HG03575 (cell line): Measurements from ENCODE around the gene TXNRD1.
"Not testable (repeated sequence)": the region's sequence is repeated elsewhere in the genome, so short reads cannot be mapped to it uniquely, and the experiment has no call there.

Experiments
- ATAC-seq: cut with Tn5 transposase; IDR thresholded peaks from one replicate; pipeline ENCODE4 v1.9.1; 2021; ENCODE audit not compliant: unreplicated experiment, insufficient number of reproducible peaks, low FRiP score; ENCODE audit errors: extremely low read depth

TXNRD1 gene

GRCh38 chr12:104189915-104190555, 25.5 kb upstream of the TXNRD1 start:
- no peak for ATAC-seq

- no peak for ATAC-seq
Measured at GRCh38 chr12:104190641-104191176, 24.9 kb upstream of the TXNRD1 start.

- no peak for ATAC-seq
Measured at GRCh38 chr12:104197264-104197663, 18.3 kb upstream of the TXNRD1 start.

- ATAC-seq: no peak
Measured at GRCh38 chr12:104199964-104200363, 15.6 kb upstream of the TXNRD1 start.

GRCh38 chr12:104201238-104202001, 14.2 kb upstream of the TXNRD1 start:
- no peak for ATAC-seq

- ATAC-seq: no peak
Measured at GRCh38 chr12:104204690-104205480, 10.7 kb upstream of the TXNRD1 start.

- ATAC-seq: no peak
Measured at GRCh38 chr12:104207416-104208205, 8.0 kb upstream of the TXNRD1 start.

GRCh38 chr12:104212516-104212915, 3.1 kb upstream of the TXNRD1 start:
- no peak for ATAC-seq

GRCh38 chr12:104213952-104214351, 1.6 kb upstream of the TXNRD1 start:
- no peak for ATAC-seq

GRCh38 chr12:104216521-104216924, 944 bp downstream of the TXNRD1 start:
- ATAC-seq: no peak

- not testable (repeated sequence) for ATAC-seq
Measured at GRCh38 chr12:104218506-104218905, 2.9 kb downstream of the TXNRD1 start.

- ATAC-seq: no peak
Measured at GRCh38 chr12:104218935-104219334, 3.4 kb downstream of the TXNRD1 start.

GRCh38 chr12:104219361-104219892, 3.8 kb downstream of the TXNRD1 start:
- ATAC-seq: no peak

- ATAC-seq: no peak
Measured at GRCh38 chr12:104219908-104220404, 4.4 kb downstream of the TXNRD1 start.

- ATAC-seq: no peak
Measured at GRCh38 chr12:104220931-104221330, 5.4 kb downstream of the TXNRD1 start.

GRCh38 chr12:104222976-104223375, 7.4 kb downstream of the TXNRD1 start:
- no peak for ATAC-seq

- no peak for ATAC-seq
Measured at GRCh38 chr12:104223712-104224111, 8.1 kb downstream of the TXNRD1 start.

- ATAC-seq: no peak
Measured at GRCh38 chr12:104226672-104227071, 11.1 kb downstream of the TXNRD1 start.
